WTC11 (cell line): ENCODE results near the gene VILL. TPM values are rescaled to one million over a fixed set of nuclear protein-coding genes. Genes with fewer than 3 reads are reported as not detected.

ENCODE experiments used
- ATAC-seq: fragments of 200-7000 bp; cut with Tn5 transposase; 2 replicates; pipeline ENCODE4 v1.10.0; 2021; ENCODE audit warnings: mild to moderate bottlenecking, moderate library complexity
- CTCF ChIA-PET: fragments of 300-600 bp; sonication (Branson Sonifier 250); formaldehyde crosslinking; loops from one replicate; lab custom pipeline; 2021; ENCODE audit warnings: antibody characterized with exemption; lab: Charles Lee
- POLR2A ChIA-PET: fragments of 350-600 bp; sonication (Branson Sonifier 250); formaldehyde crosslinking; loops from one replicate; lab custom pipeline; 2021; ENCODE audit warnings: antibody characterized with exemption; lab: Charles Lee
- DNase-seq: peaks from one replicate; pipeline ENCODE4 v3.0.0; 2021; ENCODE audit warnings: low spot score
- H3K27ac Mint-ChIP-seq: 2 replicates; pipeline ENCODE4 v1.8.0; 2021; ENCODE audit warnings: mixed read lengths
- H3K27me3 Mint-ChIP-seq: 2 replicates; pipeline ENCODE4 v1.8.0; 2021; ENCODE audit warnings: low read depth, mild to moderate bottlenecking, moderate library complexity, mixed read lengths
- H3K36me3 Mint-ChIP-seq: 2 replicates; pipeline ENCODE4 v1.8.0; 2021; ENCODE audit warnings: mixed read lengths
- H3K4me1 Mint-ChIP-seq: 2 replicates; pipeline ENCODE4 v1.8.0; 2022; ENCODE audit warnings: mixed read lengths
- H3K4me3 Mint-ChIP-seq: 2 replicates; pipeline ENCODE4 v1.8.0; 2021; ENCODE audit warnings: mild to moderate bottlenecking, moderate library complexity, mixed read lengths
- H3K9me3 Mint-ChIP-seq: 2 replicates; pipeline ENCODE4 v1.8.0; 2021; ENCODE audit warnings: mixed read lengths
- AR ChIP-seq: fragments of 250-450 bp; sonication (Bioruptor Pico); IDR thresholded peaks from 2 replicates; pipeline ENCODE4 v1.9.0; 2021; ENCODE audit warnings: mild to moderate bottlenecking
- CDX4 ChIP-seq: fragments of 250-450 bp; sonication (Bioruptor Pico); IDR thresholded peaks from 2 replicates; pipeline ENCODE4 v1.9.0; 2021; ENCODE audit warnings: moderate library complexity, mild to moderate bottlenecking, inconsistent platforms, borderline replicate concordance
- CREM ChIP-seq: sonication (generic); formaldehyde crosslinking; IDR thresholded peaks from 2 replicates; pipeline ENCODE4 v1.8.1; 2022; ENCODE audit warnings: mild to moderate bottlenecking, missing genetic modification reagents, moderate library complexity
- E2F4 ChIP-seq: sonication (generic); formaldehyde crosslinking; IDR thresholded peaks from 2 replicates; pipeline ENCODE4 v1.8.1; 2022; ENCODE audit warnings: low read depth, mild to moderate bottlenecking, moderate library complexity, missing genetic modification reagents, borderline replicate concordance
- KAT7 ChIP-seq: sonication (generic); formaldehyde crosslinking; IDR thresholded peaks from 2 replicates; pipeline ENCODE4 v1.8.1; 2023; ENCODE audit warnings: missing genetic modification reagents, mild to moderate bottlenecking, borderline replicate concordance
- MLX ChIP-seq: sonication (generic); formaldehyde crosslinking; IDR thresholded peaks from 2 replicates; pipeline ENCODE4 v1.8.1; 2023; ENCODE audit warnings: mild to moderate bottlenecking, missing genetic modification reagents, moderate library complexity
- MXD4 ChIP-seq: fragments of 250-450 bp; sonication (Bioruptor Pico); IDR thresholded peaks from 2 replicates; pipeline ENCODE4 v1.8.0; 2021; ENCODE audit warnings: mild to moderate bottlenecking, moderate library complexity, borderline replicate concordance
- NR3C1 ChIP-seq: sonication (generic); formaldehyde crosslinking; conservative IDR thresholded peaks from 2 replicates; pipeline ENCODE4 v1.8.1; 2023; ENCODE audit warnings: low read depth, mild to moderate bottlenecking, missing genetic modification reagents
- PREB ChIP-seq: sonication (generic); formaldehyde crosslinking; IDR thresholded peaks from 2 replicates; pipeline ENCODE4 v1.8.1; 2022; ENCODE audit warnings: mild to moderate bottlenecking, missing genetic modification reagents, moderate library complexity, borderline replicate concordance
- RELA ChIP-seq: sonication (generic); formaldehyde crosslinking; IDR thresholded peaks from 2 replicates; pipeline ENCODE4 v1.8.1; 2022; ENCODE audit warnings: missing genetic modification reagents, mild to moderate bottlenecking, borderline replicate concordance
- SOX15 ChIP-seq: fragments of 250-450 bp; sonication (Bioruptor Pico); IDR thresholded peaks from 2 replicates; pipeline ENCODE4 v1.9.0; 2021; ENCODE audit warnings: mild to moderate bottlenecking
- SP1 ChIP-seq: sonication (generic); formaldehyde crosslinking; conservative IDR thresholded peaks from 2 replicates; pipeline ENCODE4 v1.8.1; 2022; ENCODE audit warnings: missing genetic modification reagents
- TP53 ChIP-seq: sonication (generic); formaldehyde crosslinking; IDR thresholded peaks from 2 replicates; pipeline ENCODE4 v1.8.1; 2023; ENCODE audit warnings: mild to moderate bottlenecking, missing genetic modification reagents
- USF1 ChIP-seq: sonication (generic); formaldehyde crosslinking; IDR thresholded peaks from 2 replicates; pipeline ENCODE4 v1.8.0; 2022; ENCODE audit warnings: mild to moderate bottlenecking, missing genetic modification reagents
- ZBTB21 ChIP-seq: sonication (generic); formaldehyde crosslinking; IDR thresholded peaks from 2 replicates; pipeline ENCODE4 v1.8.1; 2023; ENCODE audit warnings: mild to moderate bottlenecking, missing genetic modification reagents, borderline replicate concordance
- ZMAT4 ChIP-seq: fragments of 250-450 bp; sonication (Bioruptor Pico); IDR thresholded peaks from 2 replicates; pipeline ENCODE4 v1.9.0; 2021; ENCODE audit warnings: mild to moderate bottlenecking
- ZNF138 ChIP-seq: sonication (generic); formaldehyde crosslinking; conservative IDR thresholded peaks from 2 replicates; pipeline ENCODE4 v1.8.1; 2022; ENCODE audit warnings: mild to moderate bottlenecking, moderate library complexity, missing genetic modification reagents
- ZNF281 ChIP-seq: sonication (generic); formaldehyde crosslinking; IDR thresholded peaks from 2 replicates; pipeline ENCODE4 v1.8.0; 2023; ENCODE audit warnings: mild to moderate bottlenecking, missing genetic modification reagents
- ZNF416 ChIP-seq: fragments of 250-450 bp; sonication (Bioruptor Pico); IDR thresholded peaks from 2 replicates; pipeline ENCODE4 v1.9.0; 2021; ENCODE audit warnings: mild to moderate bottlenecking, inconsistent platforms
- ZNF512 ChIP-seq: sonication (generic); formaldehyde crosslinking; IDR thresholded peaks from 2 replicates; pipeline ENCODE4 v1.8.1; 2022; ENCODE audit warnings: missing genetic modification reagents, borderline replicate concordance
- total RNA-seq: library from RNA; stranded (reverse); gene quantifications from 3 replicates; pipeline ENCODE4 v1.2.3, GENCODE V29; 2021

VILL gene
- total RNA-seq, 1 experiment from 2014 or later, result 4.7 TPM

GRCh38 chr3:37993460-37993819, 2.9 kb downstream of the VILL start:
- H3K27me3 Mint-ChIP-seq, result peaks cover 27% of the 10 kb centered on the region
- CTCF ChIA-PET, result interaction anchor here (1.5 kb wide), 1 partner anchor 19 kb away, joined by 6 read pairs; no protein-coding TSS in a partner anchor
- ATAC-seq, result no peak
- POLR2A ChIA-PET, result no interaction called here
- TF ChIP-seq PREB (CRISPR knock-in tag), result no peak
- 0 out of 2 replicates have a peak, but pooled peaks have one; percentile 11 for TF ChIP-seq CREM (CRISPR knock-in tag)
- no peak for TF ChIP-seq RELA (CRISPR knock-in tag)
- no peak for TF ChIP-seq ZBTB21 (CRISPR knock-in tag)
- TF ChIP-seq SP1 (CRISPR knock-in tag), result no peak
- TF ChIP-seq, all 79 proteins: peak for 1
- peaks cover 29% of the 10 kb centered on the region for H3K4me1 Mint-ChIP-seq
- no peak overlapping the region for H3K27ac Mint-ChIP-seq
- H3K4me3 Mint-ChIP-seq, result peak overlapping the region; percentile 85
- H3K36me3 Mint-ChIP-seq, result peaks cover 2% of the 10 kb centered on the region; the same call in 1 of the 2 replicates
- no peak for DNase-seq
- H3K9me3 Mint-ChIP-seq, result no peaks in the 10 kb centered on the region

GRCh38 chr3:37993820-37994638, 3.4 kb downstream of the VILL start:
- H3K4me1 Mint-ChIP-seq, result peaks cover 30% of the 10 kb centered on the region
- CTCF ChIA-PET, result interaction anchor here (0.8 to 1.0 kb wide), 3 partner anchors 8 to 137 kb away, joined by 3 to 12 read pairs (median 4); no protein-coding TSS in a partner anchor
- no peaks in the 10 kb centered on the region for H3K9me3 Mint-ChIP-seq
- DNase-seq (peak; percentile 60), ATAC-seq (peak; percentile 43)
- H3K27ac Mint-ChIP-seq, result no peak overlapping the region; the same call in 1 of the 2 replicates
- POLR2A ChIA-PET, result interaction anchor here (0.5 to 0.7 kb wide), 2 partner anchors 8 to 284 kb away, joined by 3 to 10 read pairs; no protein-coding TSS in a partner anchor
- peaks cover 29% of the 10 kb centered on the region for H3K27me3 Mint-ChIP-seq
- H3K36me3 Mint-ChIP-seq, result peaks cover 2% of the 10 kb centered on the region; the same call in 1 of the 2 replicates
- peak overlapping the region; percentile 85 for H3K4me3 Mint-ChIP-seq
- TF ChIP-seq ZNF281 (peak; percentile 42; the same call in 1 of the 2 replicates), E2F4 (CRISPR knock-in tag) (no peak), NR3C1 (CRISPR knock-in tag) (no peak), ZMAT4 (no peak), USF1 (CRISPR knock-in tag) (peak; percentile 79; the same call in 1 of the 2 replicates), CDX4 (CRISPR knock-in tag) (no peak), ZNF512 (CRISPR knock-in tag) (no peak), MXD4 (no peak), KAT7 (CRISPR knock-in tag) (no peak), ZNF138 (CRISPR knock-in tag) (no peak), TP53 (CRISPR knock-in tag) (no peak), SOX15 (CRISPR knock-in tag) (no peak), ZNF416 (CRISPR knock-in tag) (no peak), AR (CRISPR knock-in tag) (no peak), MLX (CRISPR knock-in tag) (no peak)
